ENCODE results near the gene EREG.

Gene EREG

GRCh38 chr4:74344031-74344430 is 20.9 kb upstream of the EREG start:
- no peak for DNase-seq (ENCODE audit: low spot score)

GRCh38 chr4:74353858-74354257 is 11.1 kb upstream of the EREG start:
- no peak for DNase-seq (ENCODE audit: low spot score)

GRCh38 chr4:74357965-74358364 is 7.0 kb upstream of the EREG start:
- DNase-seq (ENCODE audit: low spot score): no peak

GRCh38 chr4:74361671-74362070 is 3.3 kb upstream of the EREG start:
- DNase-seq (ENCODE audit: low spot score): no peak

GRCh38 chr4:74362347-74362746 is 2.6 kb upstream of the EREG start:
- DNase-seq (ENCODE audit: low spot score): no peak

GRCh38 chr4:74364256-74364651 is 691 bp upstream of the EREG start:
- DNase-seq (ENCODE audit: low spot score): no peak

GRCh38 chr4:74365761-74366160 is 816 bp downstream of the EREG start:
- DNase-seq (ENCODE audit: low spot score): peak; percentile 45

- DNase-seq (ENCODE audit: low spot score): no peak
Measured at GRCh38 chr4:74366367-74366911, 1.5 kb downstream of the EREG start.

- DNase-seq (ENCODE audit: low spot score): no peak
Measured at GRCh38 chr4:74367656-74368290, 2.8 kb downstream of the EREG start.

GRCh38 chr4:74368596-74368995 is 3.7 kb downstream of the EREG start:
- DNase-seq (ENCODE audit: low spot score): no peak

GRCh38 chr4:74369855-74370254 is 4.9 kb downstream of the EREG start:
- no peak for DNase-seq (ENCODE audit: low spot score)

- DNase-seq (ENCODE audit: low spot score): peak; percentile 48
Measured at GRCh38 chr4:74370912-74371311, 6.0 kb downstream of the EREG start.

- no peak for DNase-seq (ENCODE audit: low spot score)
Measured at GRCh38 chr4:74374128-74374527, 9.2 kb downstream of the EREG start.

GRCh38 chr4:74374561-74375327 is 9.8 kb downstream of the EREG start:
- no peak for DNase-seq (ENCODE audit: low spot score)

GRCh38 chr4:74375824-74376426 is 11.0 kb downstream of the EREG start:
- no peak for DNase-seq (ENCODE audit: low spot score)

- DNase-seq (ENCODE audit: low spot score): no peak
Measured at GRCh38 chr4:74376888-74377483, 12.0 kb downstream of the EREG start.

- DNase-seq (ENCODE audit: low spot score): no peak
Measured at GRCh38 chr4:74377714-74378113, 12.8 kb downstream of the EREG start.

GRCh38 chr4:74378573-74378972 is 13.6 kb downstream of the EREG start:
- DNase-seq (ENCODE audit: low spot score): no peak

GRCh38 chr4:74379912-74380311 is 15.0 kb downstream of the EREG start:
- DNase-seq (ENCODE audit: low spot score): no peak

- no peak for DNase-seq (ENCODE audit: low spot score)
Measured at GRCh38 chr4:74385386-74385785, 20.4 kb downstream of the EREG start.

GRCh38 chr4:74386159-74386558 is 21.2 kb downstream of the EREG start:
- no peak for DNase-seq (ENCODE audit: low spot score)

GRCh38 chr4:74387790-74388189 is 22.8 kb downstream of the EREG start:
- DNase-seq (ENCODE audit: low spot score): no peak

- no peak for DNase-seq (ENCODE audit: low spot score)
Measured at GRCh38 chr4:74389494-74389893, 24.5 kb downstream of the EREG start.
